GM19467 (cell line): ENCODE measurements around the gene UBE2D2.

Source experiments
- ATAC-seq: cut with Tn5 transposase; IDR thresholded peaks from one replicate; pipeline ENCODE4 v1.9.1; 2021; ENCODE audit warnings: mild to moderate bottlenecking, moderate library complexity; ENCODE audit not compliant: unreplicated experiment

The UBE2D2 gene

DNA sequence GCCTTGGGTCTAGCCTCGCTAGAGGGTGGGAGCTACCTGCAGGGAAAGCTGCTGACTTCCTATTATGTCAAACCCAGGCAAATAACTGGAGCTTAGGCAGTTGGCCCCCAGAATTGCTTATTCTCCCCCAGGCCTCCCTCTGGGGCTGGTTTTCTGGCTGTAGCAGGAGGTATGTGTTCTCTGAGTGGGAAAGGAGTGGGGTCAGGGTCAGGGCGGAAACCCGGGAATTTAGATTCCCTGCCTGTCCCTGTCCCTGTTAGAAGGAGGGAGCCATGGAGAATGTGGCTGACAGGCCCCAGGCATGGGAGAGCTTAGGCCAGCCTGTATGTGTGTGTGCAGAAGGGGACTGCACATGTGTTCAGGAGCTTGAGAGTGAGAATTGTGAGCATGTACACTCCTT is 73.4 kb downstream of the UBE2D2 start:
- ATAC-seq, result no peak

DNA sequence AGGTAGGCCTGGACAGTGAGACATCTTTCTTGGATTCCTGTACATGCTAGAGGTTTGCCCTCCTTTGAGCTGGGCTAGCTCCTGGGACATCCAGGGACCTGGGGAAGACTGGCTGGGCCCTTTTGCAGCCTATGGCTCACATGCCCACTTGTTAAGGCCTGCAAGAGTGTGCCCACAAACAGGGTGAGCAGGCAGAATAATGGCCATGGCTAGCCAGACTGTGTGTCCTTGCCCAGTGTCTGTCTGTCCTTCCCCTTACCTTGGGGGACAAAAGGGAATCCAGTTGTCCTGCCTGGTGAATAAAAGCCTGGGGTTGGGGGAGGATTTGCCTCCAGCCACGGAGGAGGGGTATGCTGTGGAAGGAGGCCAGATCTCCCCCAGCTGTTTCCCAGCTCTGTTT is 74.1 kb downstream of the UBE2D2 start:
- ATAC-seq, result no peak

DNA sequence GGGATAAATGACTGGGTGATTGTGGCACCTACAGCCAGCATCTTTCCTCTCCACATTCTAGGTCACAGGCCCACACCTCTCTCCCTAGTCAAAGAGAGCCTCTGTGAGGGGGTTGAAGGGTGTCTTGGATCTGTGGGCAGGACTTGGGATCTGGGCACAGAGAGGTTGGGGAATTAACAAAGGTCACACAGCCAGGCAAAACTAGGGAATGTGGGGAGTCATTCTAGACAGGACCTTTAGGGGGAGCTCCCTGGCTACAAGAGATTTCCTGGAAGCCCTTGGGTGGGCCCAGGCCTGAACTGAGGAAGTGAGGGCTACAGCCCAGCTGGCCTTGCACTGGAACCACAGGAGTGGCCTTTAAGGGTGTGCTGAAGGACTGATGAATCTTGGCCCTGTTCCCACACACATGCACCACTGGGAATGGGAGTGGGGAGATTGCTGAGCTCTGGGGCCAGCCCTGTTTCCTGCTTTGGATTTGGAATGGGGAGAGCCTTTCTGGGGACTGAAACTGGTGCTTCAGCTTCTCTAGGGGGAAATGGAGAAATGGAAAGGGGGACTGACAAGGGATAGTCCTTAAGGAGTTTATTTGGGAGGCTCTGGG is 74.6 kb downstream of the UBE2D2 start:
- no peak for ATAC-seq

DNA sequence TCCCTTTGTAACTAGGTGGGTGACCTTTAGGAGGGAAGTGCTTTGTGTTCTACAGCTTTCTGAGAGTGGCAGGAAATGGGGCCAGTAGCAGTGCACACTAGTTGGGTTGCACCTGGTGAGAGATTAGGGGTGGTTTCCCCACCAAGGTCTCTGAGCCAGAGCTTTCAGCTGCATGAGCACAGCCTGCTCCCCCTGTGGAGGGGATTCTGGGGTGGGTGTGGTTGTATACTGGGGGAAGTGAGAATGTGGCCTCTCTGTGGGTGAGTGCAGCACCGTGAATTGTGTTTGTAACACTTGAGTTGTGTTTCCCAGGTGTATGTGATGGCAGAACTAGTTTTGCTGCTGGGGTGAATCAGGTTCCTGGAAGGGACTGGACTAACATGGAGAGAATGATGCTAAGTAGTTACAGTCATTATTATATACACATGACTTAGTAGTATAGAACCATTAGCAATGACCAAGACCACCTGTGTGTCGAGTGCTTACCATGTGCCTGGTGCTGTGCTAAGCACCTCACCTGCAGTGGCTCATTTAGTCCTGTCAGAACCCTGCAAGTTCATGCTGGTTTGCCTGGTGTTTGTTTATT is 75.2 kb downstream of the UBE2D2 start:
- peak; percentile 75 for ATAC-seq

DNA sequence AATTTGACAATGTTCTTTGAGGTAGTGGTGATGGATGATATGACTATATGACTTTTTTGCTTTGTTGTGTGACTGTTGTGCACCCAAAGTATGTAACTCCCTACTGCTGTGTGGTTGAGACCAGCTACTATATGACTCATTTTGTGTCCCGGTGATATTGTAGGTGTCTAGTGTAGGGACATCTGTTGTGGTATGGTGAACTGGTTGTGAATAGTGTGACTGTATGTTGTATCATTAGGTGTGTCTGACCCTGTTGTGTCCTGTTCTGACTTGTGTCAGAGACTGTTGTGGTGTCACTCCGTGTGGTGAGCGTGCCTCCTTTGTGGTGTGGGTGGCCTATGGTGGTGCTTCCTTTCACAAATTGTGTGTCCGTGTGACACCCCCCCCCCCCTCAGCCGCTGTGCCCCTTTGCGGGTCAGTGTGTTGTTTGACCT is 75.9 kb downstream of the UBE2D2 start:
- no peak for ATAC-seq

DNA sequence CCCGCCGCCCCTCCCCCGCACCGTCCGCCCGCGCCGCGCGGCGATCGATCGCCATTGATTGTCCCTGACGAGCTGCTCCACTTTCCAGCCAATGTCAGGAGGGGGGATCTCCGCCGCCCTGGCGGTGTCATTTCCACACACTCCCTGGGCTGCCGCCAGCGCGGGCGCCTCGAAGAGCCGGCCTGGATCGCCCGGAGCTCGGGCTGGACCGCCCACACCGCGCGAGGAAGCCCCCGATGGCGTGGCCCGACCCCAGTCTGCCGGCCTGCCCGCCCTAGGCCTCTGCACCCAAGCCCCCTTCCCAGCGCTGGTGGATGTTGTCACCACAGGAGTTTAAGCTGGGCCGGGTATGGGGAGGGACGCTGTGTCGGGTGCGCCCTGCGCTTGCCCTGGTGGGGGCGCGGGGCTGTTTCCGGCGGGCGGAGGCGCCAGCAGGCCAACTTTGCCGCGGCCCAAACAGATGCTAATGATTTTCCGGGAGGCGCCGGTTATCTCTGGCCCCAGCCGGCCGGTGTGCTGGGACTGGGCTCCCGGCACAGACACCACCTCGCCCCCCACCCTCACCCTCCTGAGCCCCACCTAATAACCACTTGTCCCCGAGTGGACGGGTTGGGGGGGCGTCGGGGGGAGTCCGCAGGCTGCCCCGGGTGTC is 76.4 kb downstream of the UBE2D2 start:
- ATAC-seq, result no peak

DNA sequence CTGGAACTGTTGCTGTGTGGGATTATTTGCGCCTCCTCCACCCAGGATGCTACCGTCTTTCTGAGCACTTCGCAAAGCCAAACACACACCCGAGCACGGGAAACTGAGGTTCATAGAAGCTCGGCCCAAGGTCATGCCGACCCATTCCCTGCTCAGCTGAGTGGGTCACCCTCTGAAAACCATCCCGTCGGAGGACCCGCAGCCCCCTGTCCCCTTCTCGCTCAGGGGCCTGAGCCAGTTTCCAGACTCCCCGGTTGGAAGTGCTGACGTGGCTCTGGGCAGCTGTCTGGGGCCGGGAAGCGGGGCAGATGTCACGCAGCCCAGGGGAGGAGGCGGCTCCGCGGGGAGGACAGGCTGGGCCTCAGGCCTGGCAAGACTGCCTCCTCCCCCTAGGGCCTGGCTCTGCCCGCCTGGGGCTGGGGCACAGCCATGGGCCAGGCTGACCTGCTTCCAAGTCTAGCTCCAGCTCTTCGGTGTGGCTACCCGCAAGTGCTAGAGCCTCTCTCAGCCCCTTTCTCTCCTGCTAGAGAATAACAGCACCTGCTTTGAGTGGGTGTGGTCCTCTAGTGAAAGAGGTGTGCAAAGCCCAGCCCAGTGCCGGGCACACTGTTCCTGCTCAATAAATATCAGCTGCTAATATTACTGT is 77.1 kb downstream of the UBE2D2 start:
- ATAC-seq, result no peak

DNA sequence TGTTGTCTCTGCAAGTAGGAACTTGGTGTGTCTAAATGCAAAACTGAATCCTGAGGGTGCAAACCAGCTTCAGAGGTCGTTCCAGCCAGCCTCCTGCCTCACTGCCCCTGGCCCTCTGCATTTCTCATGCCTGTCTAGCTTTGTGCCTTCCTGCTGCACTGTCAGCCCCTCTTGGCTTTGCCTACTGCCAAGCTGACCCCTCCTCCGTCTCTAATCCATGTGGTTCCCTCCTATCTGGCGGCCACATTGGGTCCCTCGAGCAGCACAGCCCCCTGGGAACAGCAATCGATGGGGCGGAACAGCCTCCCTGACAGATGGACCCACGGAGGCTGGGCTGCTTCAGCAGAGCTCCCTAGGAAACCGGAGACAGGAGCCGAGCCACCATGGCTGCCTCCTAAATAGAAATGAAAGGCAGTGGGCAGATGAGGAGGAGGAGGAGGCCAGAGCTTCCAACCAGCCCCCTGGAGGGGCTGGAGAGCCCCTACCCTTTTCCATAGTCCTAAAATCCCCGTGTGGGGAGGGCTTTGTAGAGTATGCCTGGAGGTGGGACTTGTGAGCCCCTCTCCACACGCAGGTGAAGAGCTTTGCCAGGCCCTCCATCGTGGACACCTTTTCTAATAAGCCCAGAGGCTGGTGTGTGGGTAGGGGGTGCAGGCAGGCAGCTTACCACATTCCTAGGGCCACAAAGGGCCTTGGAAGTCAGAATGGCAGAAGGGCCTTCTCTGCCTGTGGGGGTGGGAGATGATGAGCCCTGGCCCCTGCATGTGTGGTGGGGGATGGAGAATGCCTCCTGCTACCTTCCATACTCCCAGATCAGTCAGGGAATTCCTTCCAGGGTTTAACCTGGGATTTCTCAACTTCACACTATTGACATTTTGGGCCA is 77.8 kb downstream of the UBE2D2 start:
- no peak for ATAC-seq

DNA sequence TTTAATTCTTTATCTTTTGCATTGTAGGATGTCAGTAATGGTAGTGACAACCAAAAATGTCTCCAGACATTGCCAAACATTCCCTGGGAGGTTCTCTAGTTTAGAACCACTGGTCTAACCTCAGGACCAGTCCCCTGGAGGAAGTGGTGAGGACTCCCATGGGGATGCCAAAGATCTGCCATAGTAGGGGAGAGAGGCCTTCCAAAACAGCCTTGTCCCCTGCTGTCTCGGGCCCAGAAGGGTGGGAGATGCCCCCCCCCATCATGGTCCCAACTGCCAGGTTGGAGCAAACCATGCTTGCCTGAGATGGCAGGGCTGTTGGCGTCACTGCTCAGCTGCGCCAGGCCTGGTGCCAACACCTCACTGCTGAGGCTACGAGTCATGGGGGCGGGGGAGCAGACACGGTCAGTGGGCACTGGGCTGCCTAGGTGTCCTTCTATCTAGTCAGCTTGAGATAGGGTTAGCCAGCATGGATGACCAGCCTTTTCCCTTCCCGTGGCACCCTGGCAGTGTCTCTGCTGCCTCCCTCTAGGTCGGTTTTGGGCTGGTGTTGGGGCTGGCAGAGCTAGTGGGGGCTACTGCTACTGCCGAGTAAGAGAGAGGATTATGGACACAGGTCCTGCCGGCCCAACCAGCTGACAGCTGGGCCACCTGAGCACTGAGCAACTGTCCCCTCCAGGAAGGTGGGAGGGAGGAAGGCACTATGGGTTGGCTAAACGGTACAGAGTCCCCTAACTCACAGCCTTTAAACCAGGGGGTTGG is 78.7 kb downstream of the UBE2D2 start:
- no peak for ATAC-seq

DNA sequence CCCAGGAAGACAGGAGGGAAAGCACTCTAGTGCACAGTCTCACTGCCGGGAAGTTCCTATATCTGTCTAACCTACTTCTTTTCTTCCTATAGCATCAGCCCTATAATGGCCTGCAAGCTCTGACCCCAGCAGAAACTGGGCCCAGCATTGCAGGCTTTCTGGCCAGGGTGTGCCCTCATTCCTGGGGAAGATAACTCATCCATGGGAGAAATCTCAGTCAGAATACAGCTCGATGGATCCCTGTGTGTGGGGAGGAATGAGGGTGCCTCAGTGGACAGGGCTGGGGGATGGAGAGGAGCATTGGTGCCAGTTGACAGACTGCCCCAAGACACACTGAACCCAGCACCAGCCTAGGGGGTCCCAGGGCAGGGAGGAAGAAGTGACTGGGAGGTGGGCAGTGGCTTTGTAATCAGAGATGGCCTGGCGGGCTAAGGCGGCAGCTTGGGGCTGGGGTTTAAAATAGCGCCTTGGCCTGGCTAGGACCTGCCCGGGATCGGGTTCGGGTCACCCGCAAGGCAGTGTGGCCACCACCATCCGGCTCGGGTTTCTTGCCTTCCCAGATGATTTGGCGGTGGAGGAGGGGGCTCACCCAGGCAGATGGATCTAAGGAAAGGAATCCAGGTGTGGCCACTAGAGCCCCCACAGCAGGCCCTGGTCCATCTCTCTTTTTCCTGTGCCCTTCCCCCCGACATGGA is 79.4 kb downstream of the UBE2D2 start:
- ATAC-seq, result no peak

DNA sequence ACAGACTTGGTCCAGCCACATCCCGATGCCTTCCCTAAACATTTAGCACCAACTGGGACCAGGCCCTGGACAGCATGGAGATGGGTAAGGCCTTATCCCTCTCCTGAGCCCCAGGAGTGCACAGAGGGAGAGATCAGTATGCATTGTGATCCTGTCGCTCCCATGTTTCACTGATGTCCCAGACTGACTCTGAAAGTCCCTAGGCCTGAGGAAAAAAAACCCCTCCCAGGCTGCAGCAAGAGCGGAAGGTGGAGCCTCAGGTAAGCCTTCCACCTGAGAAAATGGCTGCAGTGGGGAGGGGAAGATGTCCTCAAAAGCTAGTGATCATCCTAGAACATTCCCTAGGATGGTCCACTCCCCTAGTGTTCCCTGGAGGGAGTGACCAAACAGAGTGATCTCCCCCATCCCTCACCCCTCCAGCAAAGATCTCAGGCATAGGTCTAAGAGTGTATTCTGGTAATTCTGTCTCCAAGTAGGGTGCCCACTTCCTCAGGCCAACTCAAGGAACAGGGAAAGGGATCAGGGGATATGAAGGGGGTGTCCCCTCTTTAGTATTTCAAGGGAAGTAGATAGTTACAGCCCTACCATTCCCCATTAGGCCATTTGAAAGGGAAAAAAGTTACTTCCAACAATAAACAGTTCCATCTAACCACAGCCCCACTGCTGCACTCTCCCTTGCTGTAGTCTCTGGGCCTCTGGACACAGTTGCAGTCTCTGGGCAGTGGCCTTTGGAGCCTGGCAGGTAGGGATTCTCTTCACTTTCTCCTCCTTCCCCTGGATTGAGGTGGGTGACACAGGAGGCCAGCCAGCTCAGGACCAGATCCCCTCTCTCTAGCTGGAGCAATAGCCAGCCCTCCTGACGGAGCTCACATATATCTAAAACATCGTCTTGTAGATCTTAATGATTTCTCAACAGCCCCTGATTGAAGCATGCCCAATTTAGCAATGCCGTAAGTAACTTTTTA is 80.3 kb downstream of the UBE2D2 start:
- no peak for ATAC-seq

DNA sequence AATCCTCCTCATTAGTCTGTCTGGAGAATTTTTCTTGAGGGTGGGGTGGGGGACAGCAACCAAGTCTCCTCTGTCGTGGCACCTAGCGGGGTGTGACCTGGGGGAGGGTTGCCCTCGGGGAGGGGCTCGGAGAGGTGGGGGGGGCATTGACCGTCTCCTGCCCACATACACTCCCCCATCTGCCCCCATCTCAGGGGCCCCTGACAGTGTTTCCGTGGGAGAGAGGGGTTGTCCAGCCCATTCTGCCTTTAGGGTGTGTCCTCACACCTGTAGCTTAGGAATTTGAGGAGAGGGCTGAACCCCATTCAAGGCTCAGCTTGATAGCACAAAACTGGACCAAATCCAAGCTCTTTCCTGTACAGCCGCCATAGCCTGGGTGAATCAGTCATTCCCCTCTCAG is 81.1 kb downstream of the UBE2D2 start:
- ATAC-seq, result no peak

DNA sequence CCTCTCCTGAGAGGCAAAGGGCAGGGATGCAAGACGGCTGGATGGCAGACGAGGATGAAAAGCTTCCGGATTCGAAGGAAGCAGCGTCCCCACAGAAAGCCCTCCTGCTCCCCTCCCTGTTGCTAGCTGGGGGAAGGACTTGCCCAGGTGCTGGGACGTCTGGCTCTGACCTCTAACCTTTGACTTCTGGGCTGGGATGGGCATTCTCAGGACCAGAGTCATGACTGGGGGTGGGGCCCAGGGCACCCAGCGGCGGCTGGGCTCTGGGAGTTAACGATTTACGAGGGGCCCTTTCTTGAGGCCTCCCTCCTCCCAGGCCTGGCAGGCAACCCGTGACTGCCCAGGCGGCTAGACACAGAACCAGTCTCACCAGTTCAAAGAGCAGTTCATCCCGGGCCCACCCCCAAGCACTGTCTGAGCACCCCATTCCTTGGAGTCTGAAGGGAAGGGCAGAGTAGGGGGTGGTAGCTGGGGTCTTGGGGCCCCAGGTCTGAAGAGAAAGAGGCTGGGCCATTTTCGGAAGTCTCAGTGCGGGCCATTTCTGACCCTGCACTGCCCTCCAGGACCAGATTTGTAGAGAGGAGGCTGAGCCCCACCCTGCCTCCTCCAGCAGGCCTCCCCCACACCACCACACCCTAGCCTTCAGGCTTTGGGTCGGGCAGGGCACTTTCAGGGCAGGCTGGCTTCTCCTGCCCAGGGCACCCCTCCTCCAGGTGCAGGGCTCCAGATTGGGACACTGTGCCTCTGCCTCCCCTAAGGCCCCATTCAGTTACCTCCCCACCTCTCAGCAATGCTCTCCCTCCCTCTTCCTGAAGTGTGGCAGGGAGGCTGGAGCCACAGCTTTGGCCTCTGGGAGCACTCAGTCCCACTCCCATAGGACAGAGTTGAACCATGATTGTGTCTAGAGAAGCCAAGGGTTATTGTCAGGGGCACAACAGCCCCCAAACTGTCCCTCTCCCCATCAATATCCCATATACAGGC is 82.0 kb downstream of the UBE2D2 start:
- no peak for ATAC-seq

DNA sequence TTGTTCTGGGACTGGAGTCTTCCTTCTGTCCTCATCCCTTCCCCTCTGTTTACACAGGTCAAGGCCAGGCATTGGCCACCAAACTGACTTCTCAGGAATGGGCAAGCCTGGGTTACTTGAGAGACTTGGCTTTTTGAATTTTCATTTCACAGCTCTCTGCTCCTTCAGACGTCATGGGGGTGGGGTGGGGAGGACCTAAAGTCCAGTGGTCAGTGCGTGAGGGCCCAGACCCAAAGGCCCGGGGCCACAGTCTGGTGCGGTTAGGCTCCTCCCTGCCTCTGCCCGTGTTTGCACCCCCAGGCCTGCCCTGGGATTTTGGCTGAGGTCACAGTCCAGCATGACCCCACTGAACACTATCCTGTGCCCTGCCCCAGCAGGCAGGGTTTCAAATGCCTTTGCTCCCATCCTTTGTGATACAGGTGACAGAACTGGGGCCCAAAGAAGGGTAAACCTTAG is 82.9 kb downstream of the UBE2D2 start:
- no peak for ATAC-seq

DNA sequence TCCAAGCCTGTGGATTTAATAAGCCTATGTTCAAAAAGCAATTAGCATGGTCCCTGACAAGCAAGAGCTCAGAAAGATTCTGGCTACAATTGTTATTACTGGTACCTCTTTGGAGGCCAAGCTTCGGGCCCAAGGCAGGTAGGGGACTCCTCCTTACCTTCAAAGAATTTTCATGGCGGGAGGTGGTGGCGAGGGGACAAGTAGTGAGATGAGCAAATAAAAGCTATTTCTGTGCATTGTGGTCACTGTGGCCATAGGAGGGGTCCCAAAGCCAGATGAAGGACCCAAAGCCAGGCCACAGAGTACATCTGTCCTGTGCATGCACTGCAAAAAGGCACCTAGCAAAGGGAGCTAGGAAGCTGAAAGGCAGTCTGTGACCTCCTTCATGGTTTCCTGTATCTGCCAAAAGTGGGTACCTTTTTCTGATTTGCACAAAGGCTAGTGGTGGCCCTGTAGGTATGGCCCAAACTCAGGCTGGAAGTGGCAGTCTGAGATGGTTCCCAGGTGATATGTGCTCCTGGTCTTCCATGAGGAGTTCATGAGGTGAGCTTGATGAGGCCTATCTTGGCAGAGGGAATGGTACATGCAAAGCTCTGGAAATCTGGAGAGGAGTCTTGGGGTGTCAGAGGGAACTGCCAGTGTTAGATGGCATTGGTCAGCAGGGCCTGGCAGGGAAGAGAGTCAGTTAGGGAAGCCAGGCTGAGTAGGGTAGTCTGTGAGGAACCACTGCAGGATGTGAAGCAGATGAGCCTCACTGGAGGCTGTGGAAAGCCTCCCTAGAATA is 83.7 kb downstream of the UBE2D2 start:
- ATAC-seq, result no peak

DNA sequence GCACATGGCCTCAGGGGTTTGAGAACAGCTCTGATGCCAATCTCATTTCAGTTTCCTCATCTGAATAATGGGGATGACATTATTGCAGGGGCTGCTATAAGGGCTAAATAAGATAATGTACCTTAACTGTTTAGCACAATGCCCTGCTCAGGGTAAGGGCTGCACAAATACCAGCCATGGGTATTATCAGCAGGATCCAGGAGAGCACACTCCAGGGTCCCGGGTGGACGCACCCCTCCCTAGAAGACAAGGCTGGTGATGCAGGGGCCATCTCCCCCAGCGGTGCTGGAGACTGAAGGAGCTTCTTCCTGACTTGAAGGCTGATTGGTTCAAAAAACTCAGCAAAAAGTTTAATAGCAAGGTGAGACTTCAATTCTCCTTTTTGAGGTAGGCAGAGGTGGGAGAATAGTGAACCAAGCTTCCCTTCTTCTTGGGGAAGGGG is 84.3 kb downstream of the UBE2D2 start:
- ATAC-seq, result no peak

DNA sequence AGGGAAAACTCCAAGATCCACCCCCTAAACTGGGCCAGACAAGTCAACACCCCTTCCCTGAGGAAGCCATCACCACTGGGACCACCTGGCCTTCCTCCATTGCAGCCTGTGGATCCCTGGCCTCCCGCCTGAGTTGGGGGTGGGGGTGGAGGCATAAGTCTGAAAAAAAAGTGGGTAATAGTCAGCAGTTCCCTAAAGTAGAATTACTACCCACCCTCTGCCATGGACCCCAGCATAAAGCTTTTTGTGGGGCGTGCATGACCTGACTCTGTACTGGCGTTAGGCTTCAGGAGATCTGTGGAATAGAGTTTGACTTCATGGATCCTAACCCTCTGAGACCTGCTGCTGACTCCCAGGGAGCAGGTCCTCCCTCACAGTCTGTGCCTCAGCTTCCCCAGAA is 85.0 kb downstream of the UBE2D2 start:
- no peak for ATAC-seq
